GM23338 (cell line): Measurements from ENCODE around the gene WNT1. TPM values are rescaled to one million over a fixed set of nuclear protein-coding genes. Genes with fewer than 3 reads are reported as not detected.

Experiments
- ATAC-seq: fragments of 200-7000 bp; cut with Tn5 transposase; 3 replicates; pipeline ENCODE4 v1.9.1; 2020
- DNase-seq: peaks from one replicate; pipeline ENCODE4 v3.0.0-alpha.2; 2015; ENCODE audit warnings: low spot score
- H2AFZ ChIP-seq: fragments of 200-600 bp; sonication (generic); 2 replicates; pipeline ENCODE4 v1.8.0; 2016; ENCODE audit warnings: antibody characterized with exemption, mild to moderate bottlenecking, moderate library complexity
- H3F3A ChIP-seq: fragments of 200-600 bp; sonication (generic); replicated peaks from 2 replicates; pipeline ENCODE4 v1.8.0; 2017; ENCODE audit warnings: antibody characterized with exemption, mixed run types, low read depth
- H3K27ac ChIP-seq: fragments of 200-600 bp; sonication (generic); 2 replicates; pipeline ENCODE4 v1.6.1; 2016; ENCODE audit warnings: low read depth
- H3K27me3 ChIP-seq: fragments of 200-600 bp; sonication (generic); 2 replicates; pipeline ENCODE4 v1.8.0; 2016; ENCODE audit warnings: mild to moderate bottlenecking, mixed run types, moderate library complexity; ENCODE audit not compliant: insufficient read depth
- H3K36me3 ChIP-seq: fragments of 200-600 bp; sonication (generic); 2 replicates; pipeline ENCODE4 v1.8.0; 2016; ENCODE audit warnings: mild to moderate bottlenecking; ENCODE audit not compliant: insufficient read depth
- H3K4me1 ChIP-seq: fragments of 200-600 bp; sonication (generic); 2 replicates; pipeline ENCODE4 v1.8.0; 2016; ENCODE audit warnings: mild to moderate bottlenecking, moderate library complexity; ENCODE audit not compliant: insufficient read depth
- H3K4me2 ChIP-seq: fragments of 200-600 bp; sonication (generic); 2 replicates; pipeline ENCODE4 v1.7.1; 2017; ENCODE audit warnings: mixed run types
- H3K4me3 ChIP-seq: fragments of 200-600 bp; sonication (generic); 2 replicates; pipeline ENCODE4 v1.6.1; 2016; ENCODE audit warnings: mixed run types
- H3K79me2 ChIP-seq: fragments of 200-600 bp; sonication (generic); replicated peaks from 2 replicates; pipeline ENCODE4 v1.8.0; 2017; ENCODE audit warnings: mild to moderate bottlenecking; ENCODE audit not compliant: insufficient read depth
- H3K9me2 ChIP-seq: fragments of 200-600 bp; sonication (generic); 2 replicates; pipeline ENCODE4 v1.8.0; 2017; ENCODE audit not compliant: insufficient read depth
- H4K20me1 ChIP-seq: fragments of 200-600 bp; sonication (generic); replicated peaks from 2 replicates; pipeline ENCODE4 v1.8.0; 2017; ENCODE audit warnings: mild to moderate bottlenecking; ENCODE audit not compliant: insufficient read depth
- H3K27ac Mint-ChIP-seq: 2 replicates; pipeline ENCODE4 v1.8.0; 2020; ENCODE audit warnings: inconsistent platforms, mild to moderate bottlenecking, moderate library complexity, mixed read lengths
- H3K27me3 Mint-ChIP-seq: 3 replicates; pipeline ENCODE4 v1.8.0; 2022; ENCODE audit warnings: low read depth, mild to moderate bottlenecking, moderate library complexity, mixed read lengths, inconsistent platforms; ENCODE audit not compliant: insufficient read depth, poor library complexity
- H3K36me3 Mint-ChIP-seq: 3 replicates; pipeline ENCODE4 v1.8.0; 2021; ENCODE audit warnings: low read depth, mild to moderate bottlenecking, inconsistent platforms, moderate library complexity, mixed read lengths
- H3K4me1 Mint-ChIP-seq: 3 replicates; pipeline ENCODE4 v1.8.0; 2020; ENCODE audit warnings: mild to moderate bottlenecking, inconsistent platforms, mixed read lengths
- H3K4me3 Mint-ChIP-seq: 3 replicates; pipeline ENCODE4 v1.8.0; 2021; ENCODE audit warnings: moderate library complexity, mild to moderate bottlenecking, inconsistent platforms, mixed read lengths
- H3K9me3 Mint-ChIP-seq: 3 replicates; pipeline ENCODE4 v1.8.0; 2020; ENCODE audit warnings: moderate library complexity, mild to moderate bottlenecking, inconsistent platforms, mixed read lengths
- CTCF ChIP-seq, 2 experiments: fragments of 200-600 bp in 1 of 2; sonication (generic) in 1 of 2; conservative IDR thresholded peaks; 2 replicates each; pipeline versions ENCODE4 v1.5.1 to v1.6.1; 2016 to 2017; ENCODE audit warnings: antibody characterized with exemption in 2 of 2, low read depth in 2 of 2, mild to moderate bottlenecking in 2 of 2, moderate library complexity in 1 of 2
- ETS1 ChIP-seq: IDR thresholded peaks from 2 replicates; pipeline ENCODE4 v1.6.1; 2016; ENCODE audit warnings: antibody characterized with exemption
- EZH2phosphoT487 ChIP-seq: fragments of 200-600 bp; sonication (generic); IDR thresholded peaks from one replicate; pipeline ENCODE4 v1.8.1; 2018; ENCODE audit warnings: antibody characterized with exemption; ENCODE audit not compliant: unreplicated experiment
- JUNB ChIP-seq: IDR thresholded peaks from one replicate; pipeline ENCODE4 v1.6.1; 2016; ENCODE audit warnings: antibody characterized with exemption; ENCODE audit not compliant: unreplicated experiment
- REST ChIP-seq: IDR thresholded peaks from one replicate; pipeline ENCODE4 v1.6.1; 2018; ENCODE audit warnings: antibody characterized with exemption; ENCODE audit not compliant: unreplicated experiment
- ZNF114 ChIP-seq: fragments of 250-450 bp; sonication (Bioruptor Pico); IDR thresholded peaks from 2 replicates; pipeline ENCODE4 v1.5.0; 2020; ENCODE audit warnings: mild to moderate bottlenecking, moderate library complexity
- ZNF331 ChIP-seq: fragments of 250-450 bp; sonication (Bioruptor Pico); IDR thresholded peaks from 2 replicates; pipeline ENCODE4 v1.5.0; 2020; ENCODE audit warnings: low read depth, mild to moderate bottlenecking, moderate library complexity
- ZNF462 ChIP-seq: fragments of 250-450 bp; sonication (Bioruptor Pico); IDR thresholded peaks from 2 replicates; pipeline ENCODE4 v1.5.0; 2020; ENCODE audit warnings: mild to moderate bottlenecking, moderate library complexity
- polyA plus RNA-seq: library from polyadenylated mRNA; unstranded; fragments of >200 nt; fragmentation: Nextera tagmentation; extraction: Ambion mirVana; gene quantifications from 2 replicates; pipeline ENCODE4 v1.2.1, GENCODE V29; 2016
- total RNA-seq: library from RNA; depleted of rRNA; stranded (reverse); fragments of >200 nt; shearing (Covaris generic); gene quantifications from 2 replicates; pipeline ENCODE4 v1.2.3, GENCODE V29; 2014

Gene WNT1
- total and polyA plus RNA-seq, 2 experiments from 2014 or later, result not detected

GRCh38 chr12:49024543-49024942 lies 46.4 kb downstream of the WNT1 start (continued):
- no peak for TF ChIP-seq ETS1
- TF ChIP-seq ZNF114 (CRISPR knock-in tag), result no peak
- no peak for TF ChIP-seq ZNF331 (CRISPR knock-in tag)
- TF ChIP-seq CTCF (conservative IDR thresholded peaks at IDR 0.05; ENCODE audit: low read depth in 2 of 2), result no peak
- TF ChIP-seq EZH2phosphoT487, result no peak

- H3K4me1 ChIP-seq, result no peaks in the 10 kb centered on the region
- peaks cover 5% of the 10 kb centered on the region; the same call in 1 of the 3 replicates for H3K4me1 Mint-ChIP-seq
- no peak overlapping the region for H3K4me3 ChIP-seq
- H2AFZ ChIP-seq, result no peak overlapping the region
- H3K36me3 Mint-ChIP-seq, result peaks cover 86% of the 10 kb centered on the region
- no peak overlapping the region for H3K4me3 Mint-ChIP-seq
- H3F3A ChIP-seq, result no peaks in the 10 kb centered on the region
- H3K27me3 Mint-ChIP-seq, result peaks cover 6% of the 10 kb centered on the region
- no peaks in the 10 kb centered on the region for H3K27me3 ChIP-seq
- ATAC-seq, result no peak
- peaks cover 19% of the 10 kb centered on the region for H4K20me1 ChIP-seq
- no peak overlapping the region for H3K27ac ChIP-seq
- no peak overlapping the region for H3K4me2 ChIP-seq
- H3K27ac Mint-ChIP-seq, result no peak overlapping the region
- H3K9me2 ChIP-seq, result no peaks in the 10 kb centered on the region
- H3K36me3 ChIP-seq, result peaks cover 53% of the 10 kb centered on the region
- no peak for DNase-seq
- H3K9me3 Mint-ChIP-seq, result no peaks in the 10 kb centered on the region
- no peaks in the 10 kb centered on the region for H3K79me2 ChIP-seq
- TF ChIP-seq ZNF462 (no peak), REST (no peak), ETS1 (no peak), CTCF (conservative IDR thresholded peaks at IDR 0.05; ENCODE audit: low read depth in 2 of 2) (no peak), ZNF114 (CRISPR knock-in tag) (no peak), JUNB (no peak)
Measured at GRCh38 chr12:49025463-49025862, 47.3 kb downstream of the WNT1 start.
